ENCODE data around the gene RSRC2. TPM values are rescaled to one million over a fixed set of nuclear protein-coding genes. Genes with fewer than 3 reads are reported as not detected.

The RSRC2 gene
- total RNA-seq, 1 experiment from 2014 or later, result 68.7 TPM

DNA sequence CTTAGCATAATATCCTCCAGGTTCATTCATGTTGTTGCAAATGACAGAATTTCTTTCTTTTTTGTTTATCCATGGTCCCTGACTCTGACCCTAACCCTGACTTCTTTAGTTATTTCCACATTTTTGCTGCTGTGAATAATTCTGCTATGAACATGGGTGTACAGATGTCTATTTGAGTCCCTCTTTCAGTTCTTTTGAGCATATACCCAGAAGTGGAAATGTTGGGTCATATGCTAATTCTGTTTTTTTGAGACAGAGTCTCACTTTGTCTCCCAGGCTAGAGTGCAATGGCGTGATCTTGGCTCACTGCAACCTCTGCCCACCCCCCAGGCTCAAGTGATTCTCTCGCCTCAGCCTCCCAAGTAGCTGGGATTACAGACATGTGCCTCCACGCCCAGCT, 33.4 kb upstream of the RSRC2 start:
- Histone ChIP-seq H3K27ac (ENCODE audit: low read depth, low read length) (no peak overlapping the region), H3K9me2 (ENCODE audit: insufficient read depth) (no peaks in the 10 kb centered on the region), H3K4me3 (replicated peaks in 1 of 2; ENCODE audit: low read depth in 1 of 2, low read length in 2 of 2) (no peak overlapping the region), H3K4me1 (ENCODE audit: control insufficient read depth in 1 of 2, insufficient read depth in 2 of 2, low read length in 2 of 2) (no peaks in the 10 kb centered on the region), H3K4me2 (ENCODE audit: low read length) (no peak overlapping the region), H4K20me1 (ENCODE audit: insufficient read depth) (no peaks in the 10 kb centered on the region), H2AFZ (ENCODE audit: low read depth, low read length, poor library complexity, severe bottlenecking) (no peak overlapping the region), H3K27me3 (ENCODE audit: insufficient read depth, low read length) (no peaks in the 10 kb centered on the region), H3K79me2 (ENCODE audit: insufficient read depth, low read length) (no peaks in the 10 kb centered on the region), H3K9ac (ENCODE audit: low read length) (no peak overlapping the region), H3K9me3 (ENCODE audit: control insufficient read depth in 1 of 2, insufficient read depth in 1 of 2, low read depth in 1 of 2, low read length in 2 of 2) (no peaks in the 10 kb centered on the region), H3K36me3 (ENCODE audit: control insufficient read depth in 1 of 2, insufficient read depth in 2 of 2, low read length in 2 of 2) (peaks cover 15 to 25% of the 10 kb centered on the region in 2 experiments)
- CTCF ChIA-PET, result no interaction called here
- RAD21 ChIA-PET (ENCODE audit: low non-redundant PET in 1 of 2, low total read pairs in 2 of 2, uncharacterized antibody in 2 of 2, unreplicated experiment in 2 of 2), result no interaction called here
- no TSS peak for BruUV-seq (replicated peaks)
- ATAC-seq (no peak), DNase-seq (ENCODE audit: low read depth, low spot score) (no peak)
- intact Hi-C loops (cut with micrococcal nuclease), result no loop called here
- POLR2A ChIA-PET, result no interaction called here
- no peak for TF ChIP-seq EZH2phosphoT487 (IDR thresholded peaks at IDR 0.05; ENCODE audit: borderline replicate concordance)
- no peak for TF ChIP-seq FOSL1 (IDR thresholded peaks at IDR 0.05; ENCODE audit: low read depth)
- TF ChIP-seq POLR2AphosphoS5 (IDR thresholded peaks at IDR 0.05; ENCODE audit: low read depth, low read length), result no peak
- TF ChIP-seq, protein P1, sequence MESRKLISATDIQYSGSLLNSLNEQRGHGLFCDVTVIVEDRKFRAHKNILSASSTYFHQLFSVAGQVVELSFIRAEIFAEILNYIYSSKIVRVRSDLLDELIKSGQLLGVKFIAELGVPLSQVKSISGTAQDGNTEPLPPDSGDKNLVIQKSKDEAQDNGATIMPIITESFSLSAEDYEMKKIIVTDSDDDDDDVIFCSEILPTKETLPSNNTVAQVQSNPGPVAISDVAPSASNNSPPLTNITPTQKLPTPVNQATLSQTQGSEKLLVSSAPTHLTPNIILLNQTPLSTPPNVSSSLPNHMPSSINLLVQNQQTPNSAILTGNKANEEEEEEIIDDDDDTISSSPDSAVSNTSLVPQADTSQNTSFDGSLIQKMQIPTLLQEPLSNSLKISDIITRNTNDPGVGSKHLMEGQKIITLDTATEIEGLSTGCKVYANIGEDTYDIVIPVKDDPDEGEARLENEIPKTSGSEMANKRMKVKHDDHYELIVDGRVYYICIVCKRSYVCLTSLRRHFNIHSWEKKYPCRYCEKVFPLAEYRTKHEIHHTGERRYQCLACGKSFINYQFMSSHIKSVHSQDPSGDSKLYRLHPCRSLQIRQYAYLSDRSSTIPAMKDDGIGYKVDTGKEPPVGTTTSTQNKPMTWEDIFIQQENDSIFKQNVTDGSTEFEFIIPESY (IDR thresholded peaks at IDR 0.05; ENCODE audit: extremely low read depth, insufficient replicate concordance, low read length), result no peak
- TF ChIP-seq, protein P2, sequence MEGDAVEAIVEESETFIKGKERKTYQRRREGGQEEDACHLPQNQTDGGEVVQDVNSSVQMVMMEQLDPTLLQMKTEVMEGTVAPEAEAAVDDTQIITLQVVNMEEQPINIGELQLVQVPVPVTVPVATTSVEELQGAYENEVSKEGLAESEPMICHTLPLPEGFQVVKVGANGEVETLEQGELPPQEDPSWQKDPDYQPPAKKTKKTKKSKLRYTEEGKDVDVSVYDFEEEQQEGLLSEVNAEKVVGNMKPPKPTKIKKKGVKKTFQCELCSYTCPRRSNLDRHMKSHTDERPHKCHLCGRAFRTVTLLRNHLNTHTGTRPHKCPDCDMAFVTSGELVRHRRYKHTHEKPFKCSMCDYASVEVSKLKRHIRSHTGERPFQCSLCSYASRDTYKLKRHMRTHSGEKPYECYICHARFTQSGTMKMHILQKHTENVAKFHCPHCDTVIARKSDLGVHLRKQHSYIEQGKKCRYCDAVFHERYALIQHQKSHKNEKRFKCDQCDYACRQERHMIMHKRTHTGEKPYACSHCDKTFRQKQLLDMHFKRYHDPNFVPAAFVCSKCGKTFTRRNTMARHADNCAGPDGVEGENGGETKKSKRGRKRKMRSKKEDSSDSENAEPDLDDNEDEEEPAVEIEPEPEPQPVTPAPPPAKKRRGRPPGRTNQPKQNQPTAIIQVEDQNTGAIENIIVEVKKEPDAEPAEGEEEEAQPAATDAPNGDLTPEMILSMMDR (IDR thresholded peaks at IDR 0.05 in 2 of 3, conservative IDR thresholded peaks at IDR 0.05 in 1 of 3; ENCODE audit: borderline replicate concordance in 1 of 3, insufficient read depth in 1 of 3, low read depth in 2 of 3, low read length in 2 of 3), result no peak
- no peak for TF ChIP-seq CEBPB (IDR thresholded peaks at IDR 0.05; ENCODE audit: low read depth)
